GM23338 (cell line): ENCODE data around the gene ZFR2. TPM values are rescaled to one million over a fixed set of nuclear protein-coding genes. Genes with fewer than 3 reads are reported as not detected.

Source experiments
- ATAC-seq: fragments of 200-7000 bp; cut with Tn5 transposase; 3 replicates; pipeline ENCODE4 v1.9.1; 2020
- DNase-seq: peaks from one replicate; pipeline ENCODE4 v3.0.0-alpha.2; 2015; ENCODE audit warnings: low spot score
- H2AFZ ChIP-seq: fragments of 200-600 bp; sonication (generic); 2 replicates; pipeline ENCODE4 v1.8.0; 2016; ENCODE audit warnings: antibody characterized with exemption, mild to moderate bottlenecking, moderate library complexity
- H3F3A ChIP-seq: fragments of 200-600 bp; sonication (generic); replicated peaks from 2 replicates; pipeline ENCODE4 v1.8.0; 2017; ENCODE audit warnings: antibody characterized with exemption, mixed run types, low read depth
- H3K27ac ChIP-seq: fragments of 200-600 bp; sonication (generic); 2 replicates; pipeline ENCODE4 v1.6.1; 2016; ENCODE audit warnings: low read depth
- H3K27me3 ChIP-seq: fragments of 200-600 bp; sonication (generic); 2 replicates; pipeline ENCODE4 v1.8.0; 2016; ENCODE audit warnings: mild to moderate bottlenecking, mixed run types, moderate library complexity; ENCODE audit not compliant: insufficient read depth
- H3K36me3 ChIP-seq: fragments of 200-600 bp; sonication (generic); 2 replicates; pipeline ENCODE4 v1.8.0; 2016; ENCODE audit warnings: mild to moderate bottlenecking; ENCODE audit not compliant: insufficient read depth
- H3K4me1 ChIP-seq: fragments of 200-600 bp; sonication (generic); 2 replicates; pipeline ENCODE4 v1.8.0; 2016; ENCODE audit warnings: mild to moderate bottlenecking, moderate library complexity; ENCODE audit not compliant: insufficient read depth
- H3K4me2 ChIP-seq: fragments of 200-600 bp; sonication (generic); 2 replicates; pipeline ENCODE4 v1.7.1; 2017; ENCODE audit warnings: mixed run types
- H3K4me3 ChIP-seq: fragments of 200-600 bp; sonication (generic); 2 replicates; pipeline ENCODE4 v1.6.1; 2016; ENCODE audit warnings: mixed run types
- H3K79me2 ChIP-seq: fragments of 200-600 bp; sonication (generic); replicated peaks from 2 replicates; pipeline ENCODE4 v1.8.0; 2017; ENCODE audit warnings: mild to moderate bottlenecking; ENCODE audit not compliant: insufficient read depth
- H3K9me2 ChIP-seq: fragments of 200-600 bp; sonication (generic); 2 replicates; pipeline ENCODE4 v1.8.0; 2017; ENCODE audit not compliant: insufficient read depth
- H4K20me1 ChIP-seq: fragments of 200-600 bp; sonication (generic); replicated peaks from 2 replicates; pipeline ENCODE4 v1.8.0; 2017; ENCODE audit warnings: mild to moderate bottlenecking; ENCODE audit not compliant: insufficient read depth
- H3K27ac Mint-ChIP-seq: 2 replicates; pipeline ENCODE4 v1.8.0; 2020; ENCODE audit warnings: inconsistent platforms, mild to moderate bottlenecking, moderate library complexity, mixed read lengths
- H3K27me3 Mint-ChIP-seq: 3 replicates; pipeline ENCODE4 v1.8.0; 2022; ENCODE audit warnings: low read depth, mild to moderate bottlenecking, moderate library complexity, mixed read lengths, inconsistent platforms; ENCODE audit not compliant: insufficient read depth, poor library complexity
- H3K36me3 Mint-ChIP-seq: 3 replicates; pipeline ENCODE4 v1.8.0; 2021; ENCODE audit warnings: low read depth, mild to moderate bottlenecking, inconsistent platforms, moderate library complexity, mixed read lengths
- H3K4me1 Mint-ChIP-seq: 3 replicates; pipeline ENCODE4 v1.8.0; 2020; ENCODE audit warnings: mild to moderate bottlenecking, inconsistent platforms, mixed read lengths
- H3K4me3 Mint-ChIP-seq: 3 replicates; pipeline ENCODE4 v1.8.0; 2021; ENCODE audit warnings: moderate library complexity, mild to moderate bottlenecking, inconsistent platforms, mixed read lengths
- H3K9me3 Mint-ChIP-seq: 3 replicates; pipeline ENCODE4 v1.8.0; 2020; ENCODE audit warnings: moderate library complexity, mild to moderate bottlenecking, inconsistent platforms, mixed read lengths
- EZH2 ChIP-seq: fragments of 200-600 bp; sonication (generic); IDR thresholded peaks from one replicate; pipeline ENCODE4 v1.8.0; 2017; ENCODE audit warnings: antibody characterized with exemption, mild to moderate bottlenecking, low read depth; ENCODE audit not compliant: unreplicated experiment
- EZH2phosphoT487 ChIP-seq: fragments of 200-600 bp; sonication (generic); IDR thresholded peaks from one replicate; pipeline ENCODE4 v1.8.1; 2018; ENCODE audit warnings: antibody characterized with exemption; ENCODE audit not compliant: unreplicated experiment
- REST ChIP-seq: IDR thresholded peaks from one replicate; pipeline ENCODE4 v1.6.1; 2018; ENCODE audit warnings: antibody characterized with exemption; ENCODE audit not compliant: unreplicated experiment
- STAT1 ChIP-seq: IDR thresholded peaks from one replicate; pipeline ENCODE4 v1.6.1; 2016; ENCODE audit warnings: antibody characterized with exemption; ENCODE audit not compliant: unreplicated experiment
- ZNF331 ChIP-seq: fragments of 250-450 bp; sonication (Bioruptor Pico); IDR thresholded peaks from 2 replicates; pipeline ENCODE4 v1.5.0; 2020; ENCODE audit warnings: low read depth, mild to moderate bottlenecking, moderate library complexity
- ZNF462 ChIP-seq: fragments of 250-450 bp; sonication (Bioruptor Pico); IDR thresholded peaks from 2 replicates; pipeline ENCODE4 v1.5.0; 2020; ENCODE audit warnings: mild to moderate bottlenecking, moderate library complexity
- polyA plus RNA-seq: library from polyadenylated mRNA; unstranded; fragments of >200 nt; fragmentation: Nextera tagmentation; extraction: Ambion mirVana; gene quantifications from 2 replicates; pipeline ENCODE4 v1.2.1, GENCODE V29; 2016
- total RNA-seq: library from RNA; depleted of rRNA; stranded (reverse); fragments of >200 nt; shearing (Covaris generic); gene quantifications from 2 replicates; pipeline ENCODE4 v1.2.3, GENCODE V29; 2014

Gene ZFR2
- total and polyA plus RNA-seq, 2 experiments from 2014 or later, result 15.8 to 31.3 TPM

- Mint-ChIP-seq H3K36me3 (no peaks in the 10 kb centered on the region), H3K9me3 (peaks cover 17% of the 10 kb centered on the region), H3K4me3 (no peak overlapping the region), H3K27ac (no peak overlapping the region), H3K27me3 (peaks cover 1% of the 10 kb centered on the region), H3K4me1 (no peaks in the 10 kb centered on the region)
- H3K27me3 ChIP-seq, result no peaks in the 10 kb centered on the region
- no peaks in the 10 kb centered on the region for H3K79me2 ChIP-seq
- ATAC-seq (no peak), DNase-seq (no peak)
- H4K20me1 ChIP-seq, result no peaks in the 10 kb centered on the region
- H3K36me3 ChIP-seq, result no peaks in the 10 kb centered on the region
- no peaks in the 10 kb centered on the region for H3K9me2 ChIP-seq
- TF ChIP-seq ZNF462 (CRISPR knock-in tag) (no peak), ZNF331 (CRISPR knock-in tag) (no peak), EZH2 (no peak), STAT1 (no peak), EZH2phosphoT487 (no peak), REST (no peak)
- 0 out of 2 replicates have a peak, but pooled peaks cover 3% of the 10 kb centered on the region for H3F3A ChIP-seq
- H3K27ac ChIP-seq, result no peak overlapping the region
- H3K4me2 ChIP-seq, result no peak overlapping the region
- no peak overlapping the region for H3K4me3 ChIP-seq
- no peak overlapping the region for H2AFZ ChIP-seq
- H3K4me1 ChIP-seq, result no peaks in the 10 kb centered on the region
Measured at GRCh38 chr19:3839941-3840340, 28.9 kb downstream of the ZFR2 start.
